Measurements from ENCODE around the gene DLGAP1.

DNA sequence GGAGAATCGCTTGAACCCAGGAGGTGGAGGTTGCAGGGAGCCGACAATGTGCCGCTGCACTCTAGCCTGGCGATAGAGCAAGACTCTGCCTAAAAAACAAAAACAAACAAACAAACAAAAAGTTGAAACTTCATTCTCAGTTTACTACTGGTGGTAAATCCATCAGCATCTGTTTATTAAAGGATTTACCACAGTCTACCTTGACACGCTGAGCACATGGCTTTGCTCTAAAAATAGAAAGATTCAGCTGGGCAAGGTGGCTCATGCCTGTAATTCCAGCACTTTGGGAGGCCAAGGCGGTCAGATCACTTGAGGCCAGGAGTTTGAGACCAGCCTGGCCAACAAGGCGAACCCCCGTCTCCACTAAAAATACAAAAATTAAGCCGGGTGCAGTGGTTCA is 803.8 kb downstream of the DLGAP1 start:
- TF ChIP-seq, protein P1, sequence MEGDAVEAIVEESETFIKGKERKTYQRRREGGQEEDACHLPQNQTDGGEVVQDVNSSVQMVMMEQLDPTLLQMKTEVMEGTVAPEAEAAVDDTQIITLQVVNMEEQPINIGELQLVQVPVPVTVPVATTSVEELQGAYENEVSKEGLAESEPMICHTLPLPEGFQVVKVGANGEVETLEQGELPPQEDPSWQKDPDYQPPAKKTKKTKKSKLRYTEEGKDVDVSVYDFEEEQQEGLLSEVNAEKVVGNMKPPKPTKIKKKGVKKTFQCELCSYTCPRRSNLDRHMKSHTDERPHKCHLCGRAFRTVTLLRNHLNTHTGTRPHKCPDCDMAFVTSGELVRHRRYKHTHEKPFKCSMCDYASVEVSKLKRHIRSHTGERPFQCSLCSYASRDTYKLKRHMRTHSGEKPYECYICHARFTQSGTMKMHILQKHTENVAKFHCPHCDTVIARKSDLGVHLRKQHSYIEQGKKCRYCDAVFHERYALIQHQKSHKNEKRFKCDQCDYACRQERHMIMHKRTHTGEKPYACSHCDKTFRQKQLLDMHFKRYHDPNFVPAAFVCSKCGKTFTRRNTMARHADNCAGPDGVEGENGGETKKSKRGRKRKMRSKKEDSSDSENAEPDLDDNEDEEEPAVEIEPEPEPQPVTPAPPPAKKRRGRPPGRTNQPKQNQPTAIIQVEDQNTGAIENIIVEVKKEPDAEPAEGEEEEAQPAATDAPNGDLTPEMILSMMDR (IDR thresholded peaks at IDR 0.05 in 2 of 3, conservative IDR thresholded peaks at IDR 0.05 in 1 of 3; ENCODE audit: control insufficient read depth in 2 of 3, extremely low read depth in 1 of 3, insufficient read depth in 1 of 3, low read depth in 3 of 3, low read length in 3 of 3), result no peak
- TF ChIP-seq RELA (IDR thresholded peaks at IDR 0.05; ENCODE audit: borderline replicate concordance, partially characterized antibody) (no peak), POLR2AphosphoS5 (IDR thresholded peaks at IDR 0.05; ENCODE audit: low read length) (no peak), ZNF274 (IDR thresholded peaks at IDR 0.05; ENCODE audit: insufficient read depth, insufficient read length) (no peak), SMAD5 (IDR thresholded peaks at IDR 0.05; ENCODE audit: low read depth) (no peak), MTA2 (IDR thresholded peaks at IDR 0.05; ENCODE audit: low read depth) (no peak), NFYB (IDR thresholded peaks at IDR 0.05; ENCODE audit: insufficient read depth, low read depth, low read length) (no peak)
- TF ChIP-seq, protein P2, sequence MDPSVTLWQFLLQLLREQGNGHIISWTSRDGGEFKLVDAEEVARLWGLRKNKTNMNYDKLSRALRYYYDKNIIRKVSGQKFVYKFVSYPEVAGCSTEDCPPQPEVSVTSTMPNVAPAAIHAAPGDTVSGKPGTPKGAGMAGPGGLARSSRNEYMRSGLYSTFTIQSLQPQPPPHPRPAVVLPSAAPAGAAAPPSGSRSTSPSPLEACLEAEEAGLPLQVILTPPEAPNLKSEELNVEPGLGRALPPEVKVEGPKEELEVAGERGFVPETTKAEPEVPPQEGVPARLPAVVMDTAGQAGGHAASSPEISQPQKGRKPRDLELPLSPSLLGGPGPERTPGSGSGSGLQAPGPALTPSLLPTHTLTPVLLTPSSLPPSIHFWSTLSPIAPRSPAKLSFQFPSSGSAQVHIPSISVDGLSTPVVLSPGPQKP (IDR thresholded peaks at IDR 0.05; ENCODE audit: low read depth, low read length), result no peak
